Measurements from ENCODE around the gene MYCT1. TPM values are rescaled to one million over a fixed set of nuclear protein-coding genes. Genes with fewer than 3 reads are reported as not detected.

MYCT1 gene
- total RNA-seq, 1 experiment from 2014 or later: not detected

- BruUV-seq (replicated peaks): no TSS peak
- POLR2A ChIA-PET: no interaction called here
- H3K27ac ChIP-seq (ENCODE audit: low read length): no peak overlapping the region
- CTCF ChIA-PET: interaction anchor here (3.5 kb wide), 1 partner anchor 199 kb away, joined by 14 read pairs; no protein-coding TSS in a partner anchor
- no peak overlapping the region for H3K4me3 ChIP-seq (ENCODE audit: low read depth in 2 of 2, low read length in 2 of 2)
- no peak for DNase-seq (ENCODE audit: low read depth, low spot score)
- H3K36me3 ChIP-seq (ENCODE audit: control insufficient read depth, insufficient read depth, low read length): no peaks in the 10 kb centered on the region
- intact Hi-C loops (cut with micrococcal nuclease; ENCODE audit: unreplicated experiment) (loop anchor here (1.0 kb wide), 1 partner anchor 199 kb away; no protein-coding TSS in a partner anchor), in situ Hi-C loops (cut with HindIII; ENCODE audit: low pct_unique_long_range_greater_than_20kb, low sequenced_read_pairs) (no loop called here)
- TF ChIP-seq POLR2AphosphoS5 (IDR thresholded peaks at IDR 0.05; ENCODE audit: low read depth, low read length) (no peak), REST (IDR thresholded peaks at IDR 0.05; ENCODE audit: insufficient read depth in 1 of 2, low read depth in 2 of 2, low read length in 1 of 2) (no peak), TCF7L2 (IDR thresholded peaks at IDR 0.05; ENCODE audit: low read depth, low read length) (no peak), SIN3A (IDR thresholded peaks at IDR 0.05; ENCODE audit: borderline replicate concordance, insufficient read depth, low read depth, low read length) (no peak)
- TF ChIP-seq, protein P1, sequence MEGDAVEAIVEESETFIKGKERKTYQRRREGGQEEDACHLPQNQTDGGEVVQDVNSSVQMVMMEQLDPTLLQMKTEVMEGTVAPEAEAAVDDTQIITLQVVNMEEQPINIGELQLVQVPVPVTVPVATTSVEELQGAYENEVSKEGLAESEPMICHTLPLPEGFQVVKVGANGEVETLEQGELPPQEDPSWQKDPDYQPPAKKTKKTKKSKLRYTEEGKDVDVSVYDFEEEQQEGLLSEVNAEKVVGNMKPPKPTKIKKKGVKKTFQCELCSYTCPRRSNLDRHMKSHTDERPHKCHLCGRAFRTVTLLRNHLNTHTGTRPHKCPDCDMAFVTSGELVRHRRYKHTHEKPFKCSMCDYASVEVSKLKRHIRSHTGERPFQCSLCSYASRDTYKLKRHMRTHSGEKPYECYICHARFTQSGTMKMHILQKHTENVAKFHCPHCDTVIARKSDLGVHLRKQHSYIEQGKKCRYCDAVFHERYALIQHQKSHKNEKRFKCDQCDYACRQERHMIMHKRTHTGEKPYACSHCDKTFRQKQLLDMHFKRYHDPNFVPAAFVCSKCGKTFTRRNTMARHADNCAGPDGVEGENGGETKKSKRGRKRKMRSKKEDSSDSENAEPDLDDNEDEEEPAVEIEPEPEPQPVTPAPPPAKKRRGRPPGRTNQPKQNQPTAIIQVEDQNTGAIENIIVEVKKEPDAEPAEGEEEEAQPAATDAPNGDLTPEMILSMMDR (IDR thresholded peaks at IDR 0.05): no peak
- H3K4me1 ChIP-seq (ENCODE audit: control insufficient read depth, insufficient read depth, low read length): no peaks in the 10 kb centered on the region
- H3K9me3 ChIP-seq (ENCODE audit: control insufficient read depth, insufficient read depth, low read depth, low read length): no peaks in the 10 kb centered on the region
- ATAC-seq: no peak
- no peaks in the 10 kb centered on the region for H3K27me3 ChIP-seq (ENCODE audit: control insufficient read depth, insufficient read depth, low read length)
Observed at GRCh38 chr6:152749336-152749735, 51.6 kb downstream of the MYCT1 start.

DNA sequence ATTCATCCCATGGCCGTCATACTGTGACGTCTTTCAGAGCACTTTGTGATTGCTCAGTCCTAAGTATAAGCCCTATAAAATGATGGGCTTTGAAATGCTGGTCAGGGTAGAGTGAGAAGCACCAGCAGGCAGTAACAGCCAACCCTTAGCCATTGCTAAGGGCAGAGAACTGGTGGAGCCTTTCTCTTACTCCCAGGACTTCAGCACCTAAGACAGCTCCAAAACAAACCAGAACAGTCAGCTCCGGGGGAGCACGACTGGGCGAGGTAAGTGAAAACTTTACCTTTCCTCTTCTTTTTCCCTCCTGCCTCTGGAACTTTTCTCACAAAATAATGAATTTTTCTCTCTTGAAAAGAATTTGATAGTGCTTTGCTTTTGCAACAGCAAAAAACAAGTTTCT is 53.0 kb downstream of the MYCT1 start, which contains the start of gene VIP:
Gene VIP, plus strand, starts transcription at position 104 of the 400 bp plus-strand sequence. CDS start 1,381 bp downstream, outside the sequence.
- BruUV-seq (replicated peaks): no TSS peak
- TF ChIP-seq POLR2AphosphoS5 (IDR thresholded peaks at IDR 0.05; ENCODE audit: low read depth, low read length): no peak
- TF ChIP-seq TCF7L2 (IDR thresholded peaks at IDR 0.05; ENCODE audit: low read depth, low read length): no peak
- TF ChIP-seq SIN3A (IDR thresholded peaks at IDR 0.05; ENCODE audit: borderline replicate concordance, insufficient read depth, low read depth, low read length): no peak
- TF ChIP-seq REST (IDR thresholded peaks at IDR 0.05; ENCODE audit: insufficient read depth in 1 of 2, low read depth in 2 of 2, low read length in 1 of 2): peak; percentile 86 to 87
- TF ChIP-seq, protein P1 (IDR thresholded peaks at IDR 0.05): no peak
- no peak for ATAC-seq
- ChIA-PET CTCF (interaction anchor here (3.5 kb wide), 1 partner anchor 198 kb away, joined by 14 read pairs; no protein-coding TSS in a partner anchor), POLR2A (no interaction called here)
- no peak within 1 kb of the TSS for H3K27ac ChIP-seq (ENCODE audit: low read length)
- no peak for DNase-seq (ENCODE audit: low read depth, low spot score)
- H3K9me3 ChIP-seq (ENCODE audit: control insufficient read depth, insufficient read depth, low read depth, low read length): no peaks in the 10 kb centered on the region
- H3K36me3 ChIP-seq (ENCODE audit: control insufficient read depth, insufficient read depth, low read length): no peaks in the 10 kb centered on the region
- no peak within 1 kb of the TSS for H3K4me3 ChIP-seq (ENCODE audit: low read depth in 2 of 2, low read length in 2 of 2)
- H3K27me3 ChIP-seq (ENCODE audit: control insufficient read depth, insufficient read depth, low read length): no peaks in the 10 kb centered on the region
- intact Hi-C loops (cut with micrococcal nuclease; ENCODE audit: unreplicated experiment) (no loop called here), in situ Hi-C loops (cut with HindIII; ENCODE audit: low pct_unique_long_range_greater_than_20kb, low sequenced_read_pairs) (no loop called here)
- no peaks in the 10 kb centered on the region for H3K4me1 ChIP-seq (ENCODE audit: control insufficient read depth, insufficient read depth, low read length)

All from Panc1 (cell line).